Breast epithelium (tissue), 3 donors: ENCODE measurements around the gene ABAT.

Experiments used
- POLR2A ChIP-seq: fragments of 450-650 bp; IDR thresholded peaks from one replicate; pipeline ENCODE4 v1.6.1; 2016; ENCODE audit warnings: antibody characterized with exemption, mild to moderate bottlenecking, moderate library complexity
- TF ChIP-seq, protein P1 (sequence below), 3 donors: fragments of 450-650 bp; IDR thresholded peaks; one replicate each; pipeline ENCODE4 v1.5.1; 2016 to 2017; ENCODE audit warnings: antibody characterized with exemption in 3 of 3, mild to moderate bottlenecking in 3 of 3, moderate library complexity in 3 of 3

DNA sequence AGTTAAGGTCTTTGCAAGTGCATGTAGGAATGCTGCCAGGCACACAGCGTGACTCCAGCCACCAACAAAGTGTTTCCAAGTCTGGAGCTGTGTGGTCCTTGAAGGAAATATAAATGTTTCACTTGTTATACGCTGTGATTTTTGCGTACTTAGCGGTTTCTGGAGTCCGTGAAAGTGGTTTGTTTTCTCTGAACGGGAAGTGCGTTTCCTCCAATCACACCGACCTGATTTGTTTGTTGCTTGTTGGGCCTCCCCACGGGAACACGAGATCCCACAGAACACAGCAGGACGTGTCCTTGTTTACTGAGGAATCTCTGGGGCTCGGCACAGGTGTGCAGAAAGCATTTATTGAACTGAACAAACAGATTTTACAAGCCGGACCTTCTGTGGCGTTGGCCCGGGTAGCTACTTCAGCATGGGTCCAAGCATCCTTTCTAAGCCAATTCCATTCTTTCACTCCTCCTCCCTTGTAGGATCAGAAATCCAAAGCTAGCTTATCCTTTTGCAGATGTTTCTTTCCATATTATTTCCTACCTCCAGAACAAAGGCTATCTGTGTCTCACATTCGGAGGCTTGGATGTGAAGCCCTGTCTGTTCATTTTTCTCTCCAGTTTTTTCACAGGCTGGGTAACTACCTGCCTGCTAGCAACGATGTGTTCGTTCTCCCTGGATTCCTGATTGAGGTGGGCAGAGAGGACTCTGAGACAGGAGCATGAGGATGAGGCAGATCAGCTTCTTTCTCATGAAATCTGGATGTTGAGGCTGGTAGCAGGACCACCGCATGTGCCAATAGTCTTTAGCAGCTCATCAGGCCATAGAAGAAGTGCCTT, 44.6 kb downstream of the ABAT start:
- TF ChIP-seq POLR2A: no peak
- TF ChIP-seq, protein P1, sequence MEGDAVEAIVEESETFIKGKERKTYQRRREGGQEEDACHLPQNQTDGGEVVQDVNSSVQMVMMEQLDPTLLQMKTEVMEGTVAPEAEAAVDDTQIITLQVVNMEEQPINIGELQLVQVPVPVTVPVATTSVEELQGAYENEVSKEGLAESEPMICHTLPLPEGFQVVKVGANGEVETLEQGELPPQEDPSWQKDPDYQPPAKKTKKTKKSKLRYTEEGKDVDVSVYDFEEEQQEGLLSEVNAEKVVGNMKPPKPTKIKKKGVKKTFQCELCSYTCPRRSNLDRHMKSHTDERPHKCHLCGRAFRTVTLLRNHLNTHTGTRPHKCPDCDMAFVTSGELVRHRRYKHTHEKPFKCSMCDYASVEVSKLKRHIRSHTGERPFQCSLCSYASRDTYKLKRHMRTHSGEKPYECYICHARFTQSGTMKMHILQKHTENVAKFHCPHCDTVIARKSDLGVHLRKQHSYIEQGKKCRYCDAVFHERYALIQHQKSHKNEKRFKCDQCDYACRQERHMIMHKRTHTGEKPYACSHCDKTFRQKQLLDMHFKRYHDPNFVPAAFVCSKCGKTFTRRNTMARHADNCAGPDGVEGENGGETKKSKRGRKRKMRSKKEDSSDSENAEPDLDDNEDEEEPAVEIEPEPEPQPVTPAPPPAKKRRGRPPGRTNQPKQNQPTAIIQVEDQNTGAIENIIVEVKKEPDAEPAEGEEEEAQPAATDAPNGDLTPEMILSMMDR (IDR thresholded peaks at IDR 0.05): no peak
